ENCODE measurements around the gene SH3BP4.

The SH3BP4 gene

DNA sequence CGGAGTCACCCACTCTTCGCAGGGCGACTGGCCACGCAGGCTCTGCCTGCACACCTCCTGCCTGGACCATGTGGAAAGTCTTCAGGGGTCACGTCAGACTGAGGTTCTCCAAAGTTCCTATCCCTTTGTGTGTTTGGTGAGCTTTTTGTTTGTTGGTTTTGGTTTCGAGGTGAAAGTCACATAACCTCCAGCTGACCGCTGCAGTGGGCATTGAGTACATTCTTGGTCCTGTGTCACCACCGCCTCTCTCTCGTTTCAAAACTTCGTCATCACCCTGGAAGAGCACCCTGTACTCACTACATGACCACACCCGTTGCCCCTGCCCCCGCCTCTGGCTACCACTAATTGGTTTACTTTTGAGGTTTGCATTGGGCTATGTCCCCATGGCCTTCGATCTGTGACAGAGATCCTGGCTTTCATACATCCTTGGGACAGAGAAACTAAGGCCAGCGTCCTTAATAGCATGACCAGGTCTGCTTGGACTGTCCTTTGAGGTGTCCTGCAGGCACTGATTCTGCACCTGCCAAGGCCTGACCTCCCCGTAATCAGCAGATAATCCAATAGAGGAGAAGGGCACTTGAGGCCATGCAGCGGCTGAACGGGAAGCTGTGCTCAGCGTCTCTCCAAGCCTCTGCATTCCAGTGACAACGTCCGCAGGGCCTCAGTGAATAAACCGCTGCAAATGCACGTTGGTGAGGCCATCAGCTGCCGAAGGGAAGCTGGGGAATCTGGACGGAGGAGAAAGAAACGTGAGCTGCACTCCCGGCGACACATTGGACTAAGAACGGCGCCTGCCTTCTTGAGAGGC is 46.8 kb downstream of the SH3BP4 start:
- no peaks in the 10 kb centered on the region for H3K27me3 ChIP-seq (ENCODE audit: insufficient read depth, low read length)
- no peaks in the 10 kb centered on the region for H3K9me3 ChIP-seq (ENCODE audit: insufficient read depth, low read depth, low read length)
- no peak overlapping the region for H3K9ac ChIP-seq (ENCODE audit: low read depth, low read length)
- H3K4me3 ChIP-seq (ENCODE audit: low read length): no peak overlapping the region
- H3K4me1 ChIP-seq (ENCODE audit: insufficient read depth, low read length): peaks cover 30% of the 10 kb centered on the region; the same call in 1 of the 2 replicates
- H3K36me3 ChIP-seq (ENCODE audit: insufficient read depth, low read depth, low read length): peaks cover 42% of the 10 kb centered on the region
- no peak overlapping the region for H3K27ac ChIP-seq (ENCODE audit: low read length)

DNA sequence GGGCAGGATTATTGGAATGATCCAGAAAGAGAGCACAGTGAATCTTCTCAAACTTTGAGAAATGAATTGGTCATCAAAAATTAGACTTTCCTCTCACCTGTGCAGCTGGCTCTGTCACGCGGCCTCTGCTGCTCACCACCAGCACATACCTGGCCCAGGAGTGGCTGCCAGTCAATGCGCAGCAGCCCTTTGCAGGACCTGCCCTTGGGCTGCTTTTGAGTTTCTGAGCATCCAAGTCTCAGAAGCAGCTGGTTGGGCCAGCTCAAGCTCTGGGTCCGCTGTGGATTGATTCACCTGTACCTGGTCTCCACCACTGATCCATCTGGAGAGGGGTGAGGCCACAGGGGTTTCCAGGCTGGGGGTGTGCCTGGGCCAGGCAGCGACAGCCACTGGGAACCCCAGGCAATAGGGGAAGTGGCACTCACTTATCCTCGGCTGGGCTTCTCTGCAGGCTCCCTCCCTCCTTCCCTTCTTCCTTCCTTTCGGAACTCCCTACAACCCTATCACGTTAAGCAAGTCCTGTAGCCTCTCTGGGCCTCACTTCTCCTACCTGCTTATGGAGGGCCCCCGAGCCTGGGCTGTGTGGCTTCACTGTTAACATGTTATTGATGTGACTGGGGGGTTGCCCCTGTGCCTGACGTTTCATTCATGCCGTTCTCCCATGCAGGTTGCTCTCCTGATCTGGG is 48.1 kb downstream of the SH3BP4 start:
- Histone ChIP-seq H3K9ac (ENCODE audit: low read depth, low read length) (no peak overlapping the region), H3K27me3 (ENCODE audit: insufficient read depth, low read length) (no peaks in the 10 kb centered on the region), H3K27ac (ENCODE audit: low read length) (no peak overlapping the region), H3K4me3 (ENCODE audit: low read length) (no peak overlapping the region), H3K9me3 (ENCODE audit: insufficient read depth, low read depth, low read length) (no peaks in the 10 kb centered on the region), H3K36me3 (ENCODE audit: insufficient read depth, low read depth, low read length) (peaks cover 42% of the 10 kb centered on the region), H3K4me1 (ENCODE audit: insufficient read depth, low read length) (peaks cover 26% of the 10 kb centered on the region; the same call in 1 of the 2 replicates)

DNA sequence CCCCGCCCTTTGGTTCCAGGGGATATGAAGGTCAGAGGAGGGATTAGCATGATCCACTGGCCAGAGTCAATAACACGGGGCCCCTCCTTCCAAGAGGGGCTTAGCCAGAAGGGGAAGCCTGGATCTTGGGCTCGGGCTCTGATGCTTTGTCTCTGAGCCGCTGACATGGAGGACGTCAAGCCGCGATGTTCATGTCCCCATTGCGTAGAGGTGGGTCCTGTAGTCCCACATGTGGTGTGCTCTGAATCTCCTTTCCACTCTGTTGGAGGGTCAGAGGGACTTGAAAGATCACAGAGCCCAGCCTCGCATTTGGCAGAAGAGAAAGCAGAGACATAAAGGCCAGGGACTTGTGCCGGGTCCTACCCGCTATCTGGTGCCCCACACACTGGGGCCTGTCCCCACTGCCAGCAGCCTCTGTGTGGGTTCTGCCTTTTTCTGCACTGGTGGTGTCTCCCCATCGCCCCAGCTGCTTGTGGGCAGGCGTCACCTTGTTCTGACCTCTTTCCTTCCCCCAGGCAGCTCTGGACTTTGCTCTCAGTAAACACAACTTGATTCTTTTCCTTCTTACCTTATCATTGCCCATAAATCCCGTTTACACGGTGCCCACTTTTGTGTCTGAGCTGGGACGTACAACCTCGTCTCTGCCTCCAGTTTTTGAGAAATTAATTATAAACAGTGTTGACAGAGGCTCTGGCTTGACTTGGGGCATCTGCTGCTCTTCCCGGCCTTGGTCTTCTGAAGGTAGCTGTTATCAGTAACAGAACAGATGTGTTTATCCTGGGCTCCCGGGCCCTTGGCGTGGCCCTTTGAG is 48.8 kb downstream of the SH3BP4 start:
- H3K4me3 ChIP-seq (ENCODE audit: low read length): no peak overlapping the region
- H3K4me1 ChIP-seq (ENCODE audit: insufficient read depth, low read length): peaks cover 28% of the 10 kb centered on the region; the same call in 1 of the 2 replicates
- H3K9me3 ChIP-seq (ENCODE audit: insufficient read depth, low read depth, low read length): no peaks in the 10 kb centered on the region
- H3K27ac ChIP-seq (ENCODE audit: low read length): no peak overlapping the region
- H3K27me3 ChIP-seq (ENCODE audit: insufficient read depth, low read length): no peaks in the 10 kb centered on the region
- no peak overlapping the region for H3K9ac ChIP-seq (ENCODE audit: low read depth, low read length)
- H3K36me3 ChIP-seq (ENCODE audit: insufficient read depth, low read depth, low read length): peaks cover 34% of the 10 kb centered on the region

DNA sequence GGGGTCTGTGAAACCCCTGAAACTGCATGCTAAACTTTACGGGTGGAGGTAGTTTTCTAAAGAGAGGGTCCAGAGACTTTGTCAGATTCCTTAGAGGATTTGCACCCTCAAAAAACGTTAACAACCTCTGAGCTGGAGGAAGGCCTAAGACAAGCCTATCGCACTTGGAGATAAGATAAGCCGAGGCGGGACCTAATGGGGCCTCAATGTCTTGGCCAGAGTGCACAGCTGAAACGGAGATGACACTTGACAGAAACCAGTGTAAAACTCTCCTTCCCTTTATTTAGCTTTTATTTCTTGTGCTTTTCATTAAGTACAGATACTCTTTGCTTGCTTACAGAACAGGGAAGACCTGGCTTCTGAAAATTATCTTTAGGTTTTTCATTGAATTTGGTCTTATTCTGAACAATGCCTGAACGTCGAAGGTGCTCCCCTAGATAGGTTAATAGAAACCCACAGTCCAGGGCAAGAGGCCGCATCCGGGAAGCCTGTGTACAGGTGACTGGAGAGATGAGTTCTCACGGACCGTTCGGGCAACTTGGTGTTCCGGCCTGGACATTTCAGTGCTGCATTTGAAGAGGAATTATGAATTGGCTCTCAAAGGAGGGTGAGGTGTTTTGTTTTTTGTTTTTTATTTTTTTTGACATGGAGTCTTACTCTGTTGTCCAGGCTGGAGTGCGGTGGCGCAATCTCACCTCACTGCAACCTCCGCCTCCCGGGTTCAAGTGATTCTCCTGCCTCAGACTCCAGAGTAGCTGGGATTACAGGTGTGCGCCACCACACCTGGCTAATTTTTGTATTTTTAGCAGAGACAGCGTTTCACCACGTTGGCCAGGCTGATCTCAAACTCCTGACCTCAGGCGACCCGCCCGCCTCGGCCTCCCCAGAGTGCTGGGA is 49.7 kb downstream of the SH3BP4 start:
- peaks cover 31% of the 10 kb centered on the region for H3K36me3 ChIP-seq (ENCODE audit: insufficient read depth, low read depth, low read length)
- no peak overlapping the region for H3K27ac ChIP-seq (ENCODE audit: low read length)

DNA sequence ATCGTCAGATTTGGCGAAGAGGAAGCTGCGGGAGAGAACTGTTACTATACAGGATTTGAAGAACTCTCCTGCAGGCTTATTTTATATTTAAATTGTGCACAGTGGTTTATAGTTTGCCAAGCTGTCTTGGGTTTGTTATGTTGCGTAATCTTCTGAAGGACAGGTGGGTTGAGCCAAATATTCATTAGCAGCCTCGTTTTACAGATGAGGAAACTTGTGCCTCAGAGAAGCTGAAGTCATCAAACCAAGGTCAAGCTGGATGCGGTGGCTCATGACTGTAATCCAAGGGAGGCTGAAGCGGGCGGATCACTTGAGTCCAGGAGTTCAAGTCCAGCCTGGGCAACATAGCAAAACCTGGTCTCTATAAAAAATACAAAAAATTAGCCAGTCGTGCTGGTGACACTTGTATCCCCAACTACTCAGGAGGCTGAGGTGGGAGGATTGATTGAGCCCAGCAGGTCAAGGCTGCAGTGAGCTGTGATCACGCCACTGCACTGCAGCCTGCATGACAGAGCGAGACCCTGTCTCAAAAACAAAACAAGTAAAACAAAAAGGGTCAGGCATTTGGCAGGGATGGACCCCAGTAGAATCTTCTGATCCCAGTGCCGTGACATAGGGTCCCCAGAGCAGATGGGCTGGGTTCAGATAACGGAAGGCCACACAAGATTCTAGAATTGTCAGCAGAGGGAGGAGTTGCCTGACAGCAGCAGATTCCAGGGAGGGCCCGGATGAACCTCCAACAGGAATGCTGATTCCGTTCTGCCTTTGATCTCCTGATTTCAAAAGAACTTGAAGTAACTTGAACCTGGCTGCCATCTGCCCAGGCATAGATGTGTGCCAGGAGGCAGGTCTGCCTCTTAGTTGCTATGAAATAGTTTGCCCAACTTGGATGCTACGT is 50.6 kb downstream of the SH3BP4 start:
- Histone ChIP-seq H3K27ac (ENCODE audit: low read length) (no peak overlapping the region), H3K9ac (ENCODE audit: low read depth, low read length) (no peak overlapping the region), H3K9me3 (ENCODE audit: insufficient read depth, low read depth, low read length) (no peaks in the 10 kb centered on the region), H3K4me1 (ENCODE audit: insufficient read depth, low read length) (peaks cover 27% of the 10 kb centered on the region; the same call in 1 of the 2 replicates), H3K4me3 (ENCODE audit: low read length) (no peak overlapping the region), H3K36me3 (ENCODE audit: insufficient read depth, low read depth, low read length) (peaks cover 25% of the 10 kb centered on the region), H3K27me3 (ENCODE audit: insufficient read depth, low read length) (no peaks in the 10 kb centered on the region)

More for the DNA sequence above, 49.7 kb downstream of the SH3BP4 start:
- Histone ChIP-seq H3K4me1 (ENCODE audit: insufficient read depth, low read length) (peaks cover 30% of the 10 kb centered on the region; the same call in 1 of the 2 replicates), H3K9me3 (ENCODE audit: insufficient read depth, low read depth, low read length) (no peaks in the 10 kb centered on the region), H3K27me3 (ENCODE audit: insufficient read depth, low read length) (no peaks in the 10 kb centered on the region), H3K9ac (ENCODE audit: low read depth, low read length) (no peak overlapping the region), H3K4me3 (ENCODE audit: low read length) (no peak overlapping the region)

- no peak overlapping the region for H3K4me3 ChIP-seq (ENCODE audit: low read length)
- H3K36me3 ChIP-seq (ENCODE audit: insufficient read depth, low read depth, low read length): peaks cover 22% of the 10 kb centered on the region
- peaks cover 27% of the 10 kb centered on the region; the same call in 1 of the 2 replicates for H3K4me1 ChIP-seq (ENCODE audit: insufficient read depth, low read length)
- no peak overlapping the region for H3K9ac ChIP-seq (ENCODE audit: low read depth, low read length)
- H3K27me3 ChIP-seq (ENCODE audit: insufficient read depth, low read length): no peaks in the 10 kb centered on the region
- no peaks in the 10 kb centered on the region for H3K9me3 ChIP-seq (ENCODE audit: insufficient read depth, low read depth, low read length)
- no peak overlapping the region for H3K27ac ChIP-seq (ENCODE audit: low read length)
These were observed 51.4 kb downstream of the SH3BP4 start for GRCh38 chr2:235003096-235003775.

- H3K27ac ChIP-seq (ENCODE audit: low read length): no peak overlapping the region
- H3K4me1 ChIP-seq (ENCODE audit: insufficient read depth, low read length): peaks cover 30% of the 10 kb centered on the region; the same call in 1 of the 2 replicates
These were observed 52.6 kb downstream of the SH3BP4 start for GRCh38 chr2:235004329-235004903.

GRCh38 chr2:235005023-235005422 is 53.2 kb downstream of the SH3BP4 start:
- H3K9ac ChIP-seq (ENCODE audit: low read depth, low read length): peak overlapping the region; percentile 69; the same call in 1 of the 2 replicates
- H3K4me3 ChIP-seq (ENCODE audit: low read length): no peak overlapping the region
- no peaks in the 10 kb centered on the region for H3K27me3 ChIP-seq (ENCODE audit: insufficient read depth, low read length)
- H3K27ac ChIP-seq (ENCODE audit: low read length): no peak overlapping the region
- no peaks in the 10 kb centered on the region for H3K9me3 ChIP-seq (ENCODE audit: insufficient read depth, low read depth, low read length)
- H3K36me3 ChIP-seq (ENCODE audit: insufficient read depth, low read depth, low read length): peaks cover 8% of the 10 kb centered on the region; the same call in 1 of the 2 replicates
- H3K4me1 ChIP-seq (ENCODE audit: insufficient read depth, low read length): peaks cover 28% of the 10 kb centered on the region; the same call in 1 of the 2 replicates

More at GRCh38 chr2:235004329-235004903, 52.6 kb downstream of the SH3BP4 start:
- H3K9ac ChIP-seq (ENCODE audit: low read depth, low read length): no peak overlapping the region
- peaks cover 12% of the 10 kb centered on the region; the same call in 1 of the 2 replicates for H3K36me3 ChIP-seq (ENCODE audit: insufficient read depth, low read depth, low read length)
- no peaks in the 10 kb centered on the region for H3K27me3 ChIP-seq (ENCODE audit: insufficient read depth, low read length)
- no peak overlapping the region for H3K4me3 ChIP-seq (ENCODE audit: low read length)
- H3K9me3 ChIP-seq (ENCODE audit: insufficient read depth, low read depth, low read length): no peaks in the 10 kb centered on the region

GRCh38 chr2:235005603-235006259 is 53.9 kb downstream of the SH3BP4 start:
- Histone ChIP-seq H3K4me3 (ENCODE audit: low read length) (no peak overlapping the region), H3K27ac (ENCODE audit: low read length) (peak overlapping the region; percentile 10), H3K36me3 (ENCODE audit: insufficient read depth, low read depth, low read length) (peaks cover 8% of the 10 kb centered on the region; the same call in 1 of the 2 replicates), H3K27me3 (ENCODE audit: insufficient read depth, low read length) (no peaks in the 10 kb centered on the region), H3K9me3 (ENCODE audit: insufficient read depth, low read depth, low read length) (no peaks in the 10 kb centered on the region), H3K9ac (ENCODE audit: low read depth, low read length) (peak overlapping the region; percentile 69; the same call in 1 of the 2 replicates), H3K4me1 (ENCODE audit: insufficient read depth, low read length) (peaks cover 28% of the 10 kb centered on the region; the same call in 1 of the 2 replicates)

All from iPS-20b (cell line).